NB4 (cell line): ENCODE data around the gene HSD17B1.

Experiments
- DNase-seq: peaks from one replicate; pipeline ENCODE4 v3.0.0; 2010; ENCODE audit warnings: low read depth
- H3K4me3 ChIP-seq: one replicate; pipeline ENCODE4 v1.5.1; 2011; ENCODE audit warnings: mild to moderate bottlenecking, low read depth, low read length, moderate library complexity
- CTCF ChIP-seq: IDR thresholded peaks from one replicate; pipeline ENCODE4 v1.5.1; 2012; ENCODE audit warnings: low read depth, low read length
- MAX ChIP-seq: IDR thresholded peaks from 2 replicates; pipeline ENCODE4 v1.6.1; 2011; ENCODE audit warnings: low read depth, low read length
- MYC ChIP-seq: IDR thresholded peaks from 2 replicates; pipeline ENCODE4 v1.6.1; 2011; ENCODE audit warnings: low read depth, low read length
- POLR2A ChIP-seq: IDR thresholded peaks from 2 replicates; pipeline ENCODE4 v1.6.1; 2011; ENCODE audit warnings: mild to moderate bottlenecking; ENCODE audit not compliant: insufficient read length; ENCODE audit errors: extremely low read depth

HSD17B1 gene

GRCh38 chr17:42521666-42522262, 31.0 kb upstream of the HSD17B1 start:
- DNase-seq: no peak
- TF ChIP-seq MAX (no peak), CTCF (no peak), POLR2A (no peak), MYC (no peak)
- H3K4me3 ChIP-seq: no peak overlapping the region

- no peak for DNase-seq
Observed at GRCh38 chr17:42522263-42522790, 30.4 kb upstream of the HSD17B1 start.

GRCh38 chr17:42522798-42523278, 29.9 kb upstream of the HSD17B1 start:
- no peak overlapping the region for H3K4me3 ChIP-seq
- no peak for DNase-seq
- TF ChIP-seq MAX (no peak), CTCF (no peak), POLR2A (no peak), MYC (no peak)

More at GRCh38 chr17:42522263-42522790, 30.4 kb upstream of the HSD17B1 start:
- TF ChIP-seq MYC: no peak
- TF ChIP-seq MAX: no peak
- no peak for TF ChIP-seq CTCF
- TF ChIP-seq POLR2A: no peak
- no peak overlapping the region for H3K4me3 ChIP-seq

- no peak overlapping the region for H3K4me3 ChIP-seq
- no peak for TF ChIP-seq MAX
- TF ChIP-seq POLR2A: no peak
- no peak for TF ChIP-seq CTCF
- TF ChIP-seq MYC: no peak
- no peak for DNase-seq
Observed at GRCh38 chr17:42525221-42525620, 27.5 kb upstream of the HSD17B1 start.

- H3K4me3 ChIP-seq: no peak overlapping the region
- TF ChIP-seq MAX: no peak
- no peak for DNase-seq
Observed at GRCh38 chr17:42526031-42526444, 26.7 kb upstream of the HSD17B1 start.

- no peak for DNase-seq
- TF ChIP-seq MYC: no peak
- TF ChIP-seq CTCF: no peak
- no peak for TF ChIP-seq POLR2A
- TF ChIP-seq MAX: no peak
Observed at GRCh38 chr17:42527932-42528331, 24.8 kb upstream of the HSD17B1 start.

More at GRCh38 chr17:42527932-42528331, 24.8 kb upstream of the HSD17B1 start:
- no peak overlapping the region for H3K4me3 ChIP-seq
